GM12878 (cell line): ENCODE measurements around the gene ADSL. TPM values are rescaled to one million over a fixed set of nuclear protein-coding genes. Genes with fewer than 3 reads are reported as not detected.

Experiments used
- ATAC-seq: fragments of 200-7000 bp; cut with Tn5 transposase; 3 replicates; pipeline ENCODE4 v1.9.1; 2020; ENCODE audit warnings: mild to moderate bottlenecking, moderate library complexity
- BruUV-seq: library from RNA; stranded (reverse); fragments of 400-500 nt; replicated peaks from 2 replicates; lab custom pipeline; 2021; lab: Mats Ljungman, UMichigan
- CTCF ChIA-PET: fragments of 300-600 bp; sonication (Branson Sonifier 250); formaldehyde crosslinking; extraction: SDS; loops from one replicate; lab custom pipeline; 2021; ENCODE audit warnings: inconsistent platforms; lab: Yijun Ruan, JAX
- POLR2A ChIA-PET: fragments of 350-600 bp; formaldehyde crosslinking; extraction: SDS; loops from one replicate; lab custom pipeline; 2021; ENCODE audit warnings: inconsistent platforms; lab: Charles Lee
- RAD21 ChIA-PET: fragments of 300-600 bp; sonication (Branson Sonifier 250); formaldehyde crosslinking; loops from one replicate; lab custom pipeline; 2023; ENCODE audit warnings: antibody characterized with exemption; ENCODE audit not compliant: unreplicated experiment; lab: Charles Lee
- SMC1A ChIA-PET: fragments of 300-600 bp; sonication (Branson Sonifier 250); formaldehyde crosslinking; loops from one replicate; lab custom pipeline; 2023; ENCODE audit not compliant: unreplicated experiment, uncharacterized antibody; lab: Charles Lee
- DNase-seq: peaks from one replicate; pipeline ENCODE4 v3.0.0-alpha.2; 2011; ENCODE audit warnings: low read depth, low spot score
- FAIRE-seq: peaks from 3 replicates; lab custom pipeline; 2011; peaks lifted over from hg19 to GRCh38; lab: Jason Lieb, UNC
- H2AFZ ChIP-seq: 2 replicates; pipeline ENCODE4 v1.6.0; 2011; ENCODE audit warnings: low read depth, low read length, control low read depth; ENCODE audit not compliant: control insufficient read depth
- H3K27ac ChIP-seq: 2 replicates; pipeline ENCODE4 v1.5.1; 2011; ENCODE audit warnings: control low read depth; ENCODE audit not compliant: control insufficient read depth, insufficient read depth
- H3K27me3 ChIP-seq, 2 experiments: replicated peaks in 1 of 2; 2 replicates each; pipeline versions ENCODE4 v1.6.0 to v1.6.1; 2011; ENCODE audit warnings: low read length in 1 of 2; ENCODE audit not compliant: control insufficient read depth in 2 of 2, insufficient read depth in 2 of 2
- H3K36me3 ChIP-seq, 2 experiments: 2 replicates each; pipeline ENCODE4 v1.5.1; 2011; ENCODE audit warnings: low read length in 1 of 2; ENCODE audit not compliant: control insufficient read depth in 2 of 2, insufficient read depth in 2 of 2
- H3K4me1 ChIP-seq: 2 replicates; pipeline ENCODE4 v1.6.1; 2011; ENCODE audit warnings: mild to moderate bottlenecking, low read length, moderate library complexity, mixed read lengths; ENCODE audit not compliant: control insufficient read depth, insufficient read depth
- H3K4me2 ChIP-seq: 2 replicates; pipeline ENCODE4 v1.6.0; 2011; ENCODE audit warnings: control low read depth; ENCODE audit not compliant: control insufficient read depth, insufficient read depth
- H3K4me3 ChIP-seq: fragments of 200-600 bp; sonication (generic); 2 replicates; pipeline ENCODE4 v1.5.1; 2016
- H3K79me2 ChIP-seq: 2 replicates; pipeline ENCODE4 v1.6.0; 2011; ENCODE audit warnings: low read length; ENCODE audit not compliant: control insufficient read depth, insufficient read depth
- H3K9ac ChIP-seq: 2 replicates; pipeline ENCODE4 v1.8.0; 2011; ENCODE audit warnings: low read length, control low read depth, mixed read lengths; ENCODE audit not compliant: control insufficient read depth, insufficient read depth
- H3K9me3 ChIP-seq: replicated peaks from 3 replicates; pipeline ENCODE4 v1.5.1; 2011; ENCODE audit warnings: mild to moderate bottlenecking, low read length; ENCODE audit not compliant: control insufficient read depth, insufficient read depth
- H4K20me1 ChIP-seq: 2 replicates; pipeline ENCODE4 v1.6.0; 2011; ENCODE audit not compliant: control insufficient read depth, insufficient read depth
- BCL11A ChIP-seq: IDR thresholded peaks from 2 replicates; pipeline ENCODE4 v1.6.1; 2011; ENCODE audit warnings: low read depth, low read length
- CBX5 ChIP-seq: sonication (generic); IDR thresholded peaks from 2 replicates; pipeline ENCODE4 v1.6.1; 2016; ENCODE audit warnings: low read depth, moderate library complexity, mild to moderate bottlenecking, inconsistent platforms
- CHD1 ChIP-seq: IDR thresholded peaks from 2 replicates; pipeline ENCODE4 v1.6.1; 2012; ENCODE audit warnings: low read depth, low read length, improper control_type of control experiment
- CREB1 ChIP-seq: IDR thresholded peaks from 2 replicates; pipeline ENCODE4 v1.6.1; 2012; ENCODE audit warnings: low read depth, mild to moderate bottlenecking, inconsistent platforms
- FOXK2 ChIP-seq: fragments of 450-650 bp; IDR thresholded peaks from 2 replicates; pipeline ENCODE4 v1.6.1; 2017; ENCODE audit warnings: mild to moderate bottlenecking, moderate library complexity
- HDAC6 ChIP-seq: fragments of 200-600 bp; sonication (generic); IDR thresholded peaks from one replicate; pipeline ENCODE4 v1.8.0; 2017; ENCODE audit warnings: antibody characterized with exemption; ENCODE audit not compliant: unreplicated experiment
- IRF4 ChIP-seq: IDR thresholded peaks from 2 replicates; pipeline ENCODE4 v1.6.1; 2011; ENCODE audit warnings: low read depth, low read length
- JUND ChIP-seq: IDR thresholded peaks from 2 replicates; pipeline ENCODE4 v1.6.1; 2012; ENCODE audit warnings: low read depth, mild to moderate bottlenecking, low read length, improper control_type of control experiment, moderate library complexity
- NBN ChIP-seq: fragments of 450-650 bp; IDR thresholded peaks from 2 replicates; pipeline ENCODE4 v1.6.1; 2016
- NFXL1 ChIP-seq: fragments of 450-650 bp; IDR thresholded peaks from 2 replicates; pipeline ENCODE4 v1.6.1; 2017; ENCODE audit warnings: antibody characterized with exemption, mild to moderate bottlenecking, borderline replicate concordance
- NR2C1 ChIP-seq: fragments of 450-650 bp; IDR thresholded peaks from 2 replicates; pipeline ENCODE4 v1.6.1; 2017; ENCODE audit warnings: antibody characterized with exemption, mild to moderate bottlenecking, moderate library complexity
- NRF1 ChIP-seq: conservative IDR thresholded peaks from 2 replicates; pipeline ENCODE4 v1.6.1; 2011; ENCODE audit warnings: mild to moderate bottlenecking, low read depth, low read length, improper control_type of control experiment
- PAX8 ChIP-seq: fragments of 450-650 bp; IDR thresholded peaks from 2 replicates; pipeline ENCODE4 v1.6.1; 2017; ENCODE audit warnings: mild to moderate bottlenecking, moderate library complexity
- RAD21 ChIP-seq: IDR thresholded peaks from 2 replicates; pipeline ENCODE4 v1.6.1; 2011; ENCODE audit warnings: mild to moderate bottlenecking, low read depth, low read length, moderate library complexity; ENCODE audit not compliant: insufficient read depth
- RBBP5 ChIP-seq: fragments of 200-600 bp; sonication (generic); conservative IDR thresholded peaks from 2 replicates; pipeline ENCODE4 v1.6.1; 2016
- TARDBP ChIP-seq: IDR thresholded peaks from 2 replicates; pipeline ENCODE4 v1.6.1; 2016; ENCODE audit warnings: borderline replicate concordance
- ZSCAN29 ChIP-seq: fragments of 450-650 bp; IDR thresholded peaks from 2 replicates; pipeline ENCODE4 v1.6.1; 2017; ENCODE audit warnings: mild to moderate bottlenecking, moderate library complexity
- WGBS: methylation state at CpG from one replicate; pipeline ENCODE4 v1.1.6; 2016; ENCODE audit warnings: low lambda C conversion rate; ENCODE audit not compliant: insufficient replicate concordance, insufficient coverage; ENCODE audit errors: missing lambda C conversion rate; 5-methylcytosine and 5-hydroxymethylcytosine counted together
- in situ Hi-C: fragments of 300-500 bp; cut with MboI; formaldehyde crosslinking; loops from 9 replicates; pipeline ENCODE4 v1.14.3; 2018; ENCODE audit warnings: mixed read lengths
- intact Hi-C: fragments of 100-400 bp; cut with micrococcal nuclease; formaldehyde crosslinking; loops from one replicate; pipeline ENCODE4 v1.14.2; 2022; ENCODE audit not compliant: unreplicated experiment
- polyA plus RNA-seq, 11 experiments: library from polyadenylated mRNA; depleted of rRNA in 4 of 11; unstranded in 6 of 11; stranded (reverse) in 5 of 11; fragments of >200 nt; fragmentation: Nextera tagmentation in 4 of 11; fragmentation: Illumina TruSeq in 1 of 11; extraction: Ambion mirVana in 4 of 11; extraction: Trizol in 1 of 11; gene quantifications; 1 replicate in 1 of 11; 2 replicates in 10 of 11; pipeline versions ENCODE4 v1.2.1 to v1.2.3, GENCODE V29; 2011 to 2016; ENCODE audit warnings: inconsistent platforms in 2 of 11, missing spikeins in 2 of 11, low read depth in 1 of 11
- total RNA-seq, 4 experiments: library from RNA; depleted of rRNA in 3 of 4; stranded (reverse); fragments of >200 nt in 3 of 4; fragmentation: Illumina TruSeq in 1 of 4; extraction: Trizol in 1 of 4; gene quantifications; 2 replicates each; pipeline versions ENCODE4 v1.2.1 to v1.2.3, GENCODE V29; 2013 to 2021
- TF ChIP-seq, protein P1 (sequence below): fragments of 450-650 bp; IDR thresholded peaks from 2 replicates; pipeline ENCODE4 v1.6.1; 2017; ENCODE audit warnings: mild to moderate bottlenecking, moderate library complexity

Gene ADSL
- total and polyA plus RNA-seq, 10 of the 15 experiments (the other 5 are each of a cell fraction or from before 2014, with no cell fraction given): 126 to 313 (median 143) TPM

DNA sequence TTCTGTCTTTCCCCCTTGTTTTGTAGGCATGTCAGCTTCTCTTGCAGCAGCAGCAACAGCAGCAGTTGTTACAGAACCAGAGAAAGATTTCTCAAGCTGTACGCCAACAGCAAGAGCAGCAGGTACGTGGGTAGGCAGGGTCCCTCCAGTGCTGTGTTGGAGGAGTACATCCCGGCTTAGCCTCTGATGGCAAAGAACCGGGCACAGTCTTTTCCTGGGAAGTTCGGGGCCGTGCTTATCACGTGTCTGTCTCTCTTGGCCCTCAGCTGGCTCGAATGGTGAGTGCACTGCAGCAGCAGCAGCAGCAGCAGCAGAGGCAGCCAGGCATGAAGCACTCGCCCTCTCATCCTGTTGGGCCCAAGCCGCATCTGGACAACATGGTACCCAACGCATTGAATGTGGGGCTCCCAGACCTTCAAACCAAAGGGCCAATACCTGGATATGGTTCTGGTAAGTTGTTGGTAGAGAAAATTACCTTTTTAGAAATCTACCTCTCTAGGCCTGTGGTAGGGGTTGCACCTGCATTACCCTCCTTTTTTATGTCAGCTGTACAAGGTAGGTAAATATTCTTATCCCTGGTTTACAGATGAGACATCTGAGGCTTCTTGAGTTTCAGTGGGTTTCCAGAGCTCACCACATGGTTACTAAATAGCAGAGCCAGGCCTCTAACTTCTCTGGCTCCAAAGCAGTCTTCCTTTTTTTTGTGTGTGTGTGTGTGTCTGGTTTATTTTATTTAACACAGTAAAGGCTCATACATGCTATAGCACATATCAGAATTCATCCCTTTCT is 45.2 kb upstream of the ADSL start (continued):
- no peak for TF ChIP-seq IRF4

DNA sequence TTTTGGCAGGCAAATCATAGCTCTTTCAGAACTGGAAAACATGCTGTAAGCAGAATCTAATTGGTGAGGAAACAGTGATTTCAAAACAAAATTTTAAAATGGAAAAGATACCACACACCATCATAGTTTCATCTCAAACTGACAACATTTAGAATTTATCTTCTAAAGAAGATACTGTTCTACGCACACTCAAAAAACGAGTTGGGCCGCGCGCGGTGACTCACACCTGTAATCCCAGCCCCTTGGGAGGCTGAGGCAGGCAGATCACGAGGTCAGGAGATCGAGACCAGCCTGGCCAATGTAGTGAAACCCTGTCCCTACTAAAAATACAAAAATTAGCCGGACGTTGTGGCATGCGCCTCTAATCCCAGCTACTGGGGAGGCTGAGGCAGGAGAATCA is 44.2 kb upstream of the ADSL start:
- RAD21 ChIA-PET: no interaction called here
- H3K27me3 ChIP-seq: no peaks in the 10 kb centered on the region
- TF ChIP-seq CREB1 (no peak), RBBP5 (no peak), TARDBP (no peak), FOXK2 (no peak), NBN (no peak), NRF1 (no peak), HDAC6 (no peak), CBX5 (no peak), JUND (no peak), NR2C1 (no peak), PAX8 (no peak), NFXL1 (no peak), CHD1 (no peak), ZSCAN29 (no peak), RAD21 (no peak), BCL11A (no peak)
- TF ChIP-seq, protein P1, sequence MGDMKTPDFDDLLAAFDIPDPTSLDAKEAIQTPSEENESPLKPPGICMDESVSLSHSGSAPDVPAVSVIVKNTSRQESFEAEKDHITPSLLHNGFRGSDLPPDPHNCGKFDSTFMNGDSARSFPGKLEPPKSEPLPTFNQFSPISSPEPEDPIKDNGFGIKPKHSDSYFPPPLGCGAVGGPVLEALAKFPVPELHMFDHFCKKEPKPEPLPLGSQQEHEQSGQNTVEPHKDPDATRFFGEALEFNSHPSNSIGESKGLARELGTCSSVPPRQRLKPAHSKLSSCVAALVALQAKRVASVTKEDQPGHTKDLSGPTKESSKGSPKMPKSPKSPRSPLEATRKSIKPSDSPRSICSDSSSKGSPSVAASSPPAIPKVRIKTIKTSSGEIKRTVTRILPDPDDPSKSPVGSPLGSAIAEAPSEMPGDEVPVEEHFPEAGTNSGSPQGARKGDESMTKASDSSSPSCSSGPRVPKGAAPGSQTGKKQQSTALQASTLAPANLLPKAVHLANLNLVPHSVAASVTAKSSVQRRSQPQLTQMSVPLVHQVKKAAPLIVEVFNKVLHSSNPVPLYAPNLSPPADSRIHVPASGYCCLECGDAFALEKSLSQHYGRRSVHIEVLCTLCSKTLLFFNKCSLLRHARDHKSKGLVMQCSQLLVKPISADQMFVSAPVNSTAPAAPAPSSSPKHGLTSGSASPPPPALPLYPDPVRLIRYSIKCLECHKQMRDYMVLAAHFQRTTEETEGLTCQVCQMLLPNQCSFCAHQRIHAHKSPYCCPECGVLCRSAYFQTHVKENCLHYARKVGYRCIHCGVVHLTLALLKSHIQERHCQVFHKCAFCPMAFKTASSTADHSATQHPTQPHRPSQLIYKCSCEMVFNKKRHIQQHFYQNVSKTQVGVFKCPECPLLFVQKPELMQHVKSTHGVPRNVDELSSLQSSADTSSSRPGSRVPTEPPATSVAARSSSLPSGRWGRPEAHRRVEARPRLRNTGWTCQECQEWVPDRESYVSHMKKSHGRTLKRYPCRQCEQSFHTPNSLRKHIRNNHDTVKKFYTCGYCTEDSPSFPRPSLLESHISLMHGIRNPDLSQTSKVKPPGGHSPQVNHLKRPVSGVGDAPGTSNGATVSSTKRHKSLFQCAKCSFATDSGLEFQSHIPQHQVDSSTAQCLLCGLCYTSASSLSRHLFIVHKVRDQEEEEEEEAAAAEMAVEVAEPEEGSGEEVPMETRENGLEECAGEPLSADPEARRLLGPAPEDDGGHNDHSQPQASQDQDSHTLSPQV: no peak

More for the DNA sequence above, 44.2 kb upstream of the ADSL start:
- ATAC-seq: no peak
- SMC1A ChIA-PET: interaction anchor here (1.3 to 1.4 kb wide), 2 partner anchors 44 to 99 kb away, joined by 3 read pairs; partner anchors contain the start of gene ADSL
- WGBS: 77% methylated on average over 11 of the region's 11 CpGs
- no peaks in the 10 kb centered on the region for H3K79me2 ChIP-seq
- intact Hi-C loops (loop anchor here (5.0 kb wide), 1 partner anchor 45 kb away; the partner anchor contains the start of gene ADSL), in situ Hi-C loops (no loop called here)
- no peak overlapping the region for H3K4me3 ChIP-seq
- FAIRE-seq: no peak
- peaks cover 11% of the 10 kb centered on the region for H3K4me1 ChIP-seq
- CTCF ChIA-PET: no interaction called here
- H2AFZ ChIP-seq: no peak overlapping the region
- H3K9ac ChIP-seq: no peak overlapping the region
- no peak for DNase-seq
- no peaks in the 10 kb centered on the region for H4K20me1 ChIP-seq
- H3K4me2 ChIP-seq: no peak overlapping the region
- no peaks in the 10 kb centered on the region for H3K9me3 ChIP-seq
- POLR2A ChIA-PET: no interaction called here
- H3K27ac ChIP-seq: no peak overlapping the region
- BruUV-seq: no TSS peak
- peaks cover 5 to 11% of the 10 kb centered on the region in 2 experiments for H3K36me3 ChIP-seq
